Measurements from ENCODE around the gene SMTN. TPM values are rescaled to one million over a fixed set of nuclear protein-coding genes. Genes with fewer than 3 reads are reported as not detected.
"Not testable (repeated sequence)": the region's sequence is repeated elsewhere in the genome, so short reads cannot be mapped to it uniquely, and the experiment has no call there.

SMTN gene
- total and polyA plus RNA-seq, 3 experiments from 2014 or later: 0.98 to 14.7 (median 13.2) TPM

GRCh38 chr22:31096657-31097279 lies 15.7 kb downstream of the SMTN start:
- Histone ChIP-seq H3K4me3 (ENCODE audit: low read length) (no peak overlapping the region), H3K9me3 (ENCODE audit: low read length) (no peaks in the 10 kb centered on the region), H3K4me1 (ENCODE audit: insufficient read depth, low read length) (no peaks in the 10 kb centered on the region), H3K27ac (ENCODE audit: low read depth, low read length) (no peak overlapping the region), H3K36me3 (ENCODE audit: insufficient read depth, low read length) (no peaks in the 10 kb centered on the region), H3K27me3 (ENCODE audit: insufficient read depth, low read length, poor library complexity, severe bottlenecking) (no peaks in the 10 kb centered on the region)
- peak overlapping the region in 1 of 8 donors; percentile 89 for H3K27ac Mint-ChIP-seq
- ChIA-PET CTCF (interaction anchor here (1.4 kb wide), 1 partner anchor 12 kb away, joined by 10 read pairs; no protein-coding TSS in a partner anchor), POLR2A (no interaction called here)
- H3K4me1 Mint-ChIP-seq: no peaks in the 10 kb centered on the region
- DNase-seq: no peak
- H3K36me3 Mint-ChIP-seq: no peaks in the 10 kb centered on the region
- no peaks in the 10 kb centered on the region for H3K9me3 Mint-ChIP-seq
- no peak overlapping the region for H3K4me3 Mint-ChIP-seq
- no peaks in the 10 kb centered on the region for H3K27me3 Mint-ChIP-seq

- H3K9me3 Mint-ChIP-seq; H3K36me3 Mint-ChIP-seq; H3K9me3 ChIP-seq (ENCODE audit: low read length); H3K4me1 ChIP-seq (ENCODE audit: insufficient read depth, low read length); H3K27me3 ChIP-seq (ENCODE audit: insufficient read depth, low read length, poor library complexity, severe bottlenecking); DNase-seq; H3K27me3 Mint-ChIP-seq; CTCF ChIA-PET; H3K27ac Mint-ChIP-seq; H3K4me1 Mint-ChIP-seq; H3K36me3 ChIP-seq (ENCODE audit: insufficient read depth, low read length); H3K27ac ChIP-seq (ENCODE audit: low read depth, low read length); H3K4me3 ChIP-seq (ENCODE audit: low read length); POLR2A ChIA-PET; H3K4me3 Mint-ChIP-seq: not testable (repeated sequence)
These were observed 16.4 kb downstream of the SMTN start for GRCh38 chr22:31097539-31097938.

GRCh38 chr22:31097941-31098631 lies 17.0 kb downstream of the SMTN start:
- no peaks in the 10 kb centered on the region for H3K4me1 ChIP-seq (ENCODE audit: insufficient read depth, low read length)
- ChIA-PET POLR2A (no interaction called here), CTCF (interaction anchor here (0.5 kb wide), 1 partner anchor 176 kb away, joined by 3 read pairs; no protein-coding TSS in a partner anchor)
- H3K4me3 ChIP-seq (ENCODE audit: low read length): no peak overlapping the region
- Mint-ChIP-seq H3K4me3 (no peak overlapping the region), H3K27me3 (no peaks in the 10 kb centered on the region), H3K9me3 (no peaks in the 10 kb centered on the region), H3K4me1 (no peaks in the 10 kb centered on the region), H3K27ac (no peak overlapping the region), H3K36me3 (no peaks in the 10 kb centered on the region)
- no peak overlapping the region for H3K27ac ChIP-seq (ENCODE audit: low read depth, low read length)
- no peaks in the 10 kb centered on the region for H3K36me3 ChIP-seq (ENCODE audit: insufficient read depth, low read length)
- H3K27me3 ChIP-seq (ENCODE audit: insufficient read depth, low read length, poor library complexity, severe bottlenecking): no peaks in the 10 kb centered on the region
- H3K9me3 ChIP-seq (ENCODE audit: low read length): no peaks in the 10 kb centered on the region
- no peak for DNase-seq

- Histone ChIP-seq H3K4me3 (ENCODE audit: low read length) (no peak overlapping the region), H3K9me3 (ENCODE audit: low read length) (no peaks in the 10 kb centered on the region), H3K27ac (ENCODE audit: low read depth, low read length) (no peak overlapping the region), H3K36me3 (ENCODE audit: insufficient read depth, low read length) (no peaks in the 10 kb centered on the region), H3K4me1 (ENCODE audit: insufficient read depth, low read length) (no peaks in the 10 kb centered on the region), H3K27me3 (ENCODE audit: insufficient read depth, low read length, poor library complexity, severe bottlenecking) (no peaks in the 10 kb centered on the region)
- no peak overlapping the region for H3K27ac Mint-ChIP-seq
- no peaks in the 10 kb centered on the region for H3K36me3 Mint-ChIP-seq
- ChIA-PET CTCF (interaction anchor here (0.5 to 1.6 kb wide), 3 partner anchors 9 to 177 kb away, joined by 3 to 5 read pairs (median 5); partner anchors contain the start of gene SELENOM), POLR2A (no interaction called here)
- no peaks in the 10 kb centered on the region for H3K9me3 Mint-ChIP-seq
- no peak for DNase-seq
- no peak overlapping the region for H3K4me3 Mint-ChIP-seq
- H3K4me1 Mint-ChIP-seq: no peaks in the 10 kb centered on the region
- no peaks in the 10 kb centered on the region for H3K27me3 Mint-ChIP-seq
These were observed 17.6 kb downstream of the SMTN start for GRCh38 chr22:31098632-31099110.

GRCh38 chr22:31099386-31099785 lies 18.3 kb downstream of the SMTN start:
- H3K9me3 Mint-ChIP-seq: no peaks in the 10 kb centered on the region
- Histone ChIP-seq H3K4me3 (ENCODE audit: low read length) (no peak overlapping the region), H3K36me3 (ENCODE audit: insufficient read depth, low read length) (no peaks in the 10 kb centered on the region), H3K9me3 (ENCODE audit: low read length) (no peaks in the 10 kb centered on the region), H3K27ac (ENCODE audit: low read depth, low read length) (no peak overlapping the region), H3K4me1 (ENCODE audit: insufficient read depth, low read length) (no peaks in the 10 kb centered on the region), H3K27me3 (ENCODE audit: insufficient read depth, low read length, poor library complexity, severe bottlenecking) (no peaks in the 10 kb centered on the region)
- CTCF ChIA-PET: interaction anchor here (1.4 to 1.6 kb wide), 2 partner anchors 9 to 15 kb away, joined by 5 read pairs; partner anchors contain the start of gene SELENOM
- POLR2A ChIA-PET: no interaction called here
- no peaks in the 10 kb centered on the region for H3K27me3 Mint-ChIP-seq
- H3K4me3 Mint-ChIP-seq: no peak overlapping the region
- DNase-seq: no peak
- H3K4me1 Mint-ChIP-seq: peaks cover 0 to 3% (median 0%) of the 10 kb centered on the region in 3 donors
- H3K27ac Mint-ChIP-seq: no peak overlapping the region
- no peaks in the 10 kb centered on the region for H3K36me3 Mint-ChIP-seq

- Mint-ChIP-seq H3K4me3 (no peak overlapping the region), H3K27me3 (no peaks in the 10 kb centered on the region), H3K36me3 (no peaks in the 10 kb centered on the region), H3K9me3 (no peaks in the 10 kb centered on the region), H3K4me1 (peaks cover 0 to 3% (median 0%) of the 10 kb centered on the region in 3 donors), H3K27ac (peak overlapping the region in 1 of 8 donors; percentile 33)
- Histone ChIP-seq H3K4me1 (ENCODE audit: insufficient read depth, low read length) (no peaks in the 10 kb centered on the region), H3K27me3 (ENCODE audit: insufficient read depth, low read length, poor library complexity, severe bottlenecking) (no peaks in the 10 kb centered on the region), H3K9me3 (ENCODE audit: low read length) (no peaks in the 10 kb centered on the region), H3K4me3 (ENCODE audit: low read length) (no peak overlapping the region), H3K36me3 (ENCODE audit: insufficient read depth, low read length) (no peaks in the 10 kb centered on the region), H3K27ac (ENCODE audit: low read depth, low read length) (no peak overlapping the region)
- CTCF ChIA-PET: interaction anchor here (1.4 to 1.6 kb wide), 2 partner anchors 8 to 15 kb away, joined by 5 read pairs; partner anchors contain the start of gene SELENOM
- no peak for DNase-seq
- POLR2A ChIA-PET: no interaction called here
These were observed 19.0 kb downstream of the SMTN start for GRCh38 chr22:31099841-31100761.

GRCh38 chr22:31100762-31101525 lies 19.8 kb downstream of the SMTN start:
- no peak overlapping the region for H3K4me3 Mint-ChIP-seq
- H3K9me3 ChIP-seq (ENCODE audit: low read length): no peaks in the 10 kb centered on the region
- DNase-seq: no peak
- peaks cover 3 to 11% (median 8%) of the 10 kb centered on the region in 3 donors for H3K4me1 Mint-ChIP-seq
- ChIA-PET POLR2A (interaction anchor here (0.7 kb wide), 1 partner anchor 1629 kb away, joined by 3 read pairs; no protein-coding TSS in a partner anchor), CTCF (no interaction called here)
- H3K36me3 ChIP-seq (ENCODE audit: insufficient read depth, low read length): no peaks in the 10 kb centered on the region
- H3K9me3 Mint-ChIP-seq: no peaks in the 10 kb centered on the region
- H3K27me3 Mint-ChIP-seq: no peaks in the 10 kb centered on the region
- H3K27ac ChIP-seq (ENCODE audit: low read depth, low read length): no peak overlapping the region
- H3K4me3 ChIP-seq (ENCODE audit: low read length): no peak overlapping the region
- H3K27ac Mint-ChIP-seq: peak overlapping the region in 1 of 8 donors; percentile 42
- no peaks in the 10 kb centered on the region for H3K27me3 ChIP-seq (ENCODE audit: insufficient read depth, low read length, poor library complexity, severe bottlenecking)
- H3K36me3 Mint-ChIP-seq: peaks cover 0 to 4% (median 0%) of the 10 kb centered on the region in 3 donors
- H3K4me1 ChIP-seq (ENCODE audit: insufficient read depth, low read length): peaks cover 3% of the 10 kb centered on the region

Data from CD8-positive, alpha-beta memory T cell (primary cell).